Progenitor cell of endocrine pancreas (in vitro differentiated cells): ENCODE data around the gene ALPK1. TPM values are rescaled to one million over a fixed set of nuclear protein-coding genes. Genes with fewer than 3 reads are reported as not detected.

ENCODE experiments used
- DNase-seq: peaks from one replicate; pipeline ENCODE4 v3.0.0; 2021; ENCODE audit warnings: low spot score; ENCODE audit not compliant: unreplicated experiment
- H3K27ac Mint-ChIP-seq: 2 replicates; pipeline ENCODE4 v1.8.0; 2021; ENCODE audit warnings: mild to moderate bottlenecking, moderate library complexity, mixed read lengths
- H3K27me3 Mint-ChIP-seq: 2 replicates; pipeline ENCODE4 v1.8.0; 2021; ENCODE audit warnings: mixed read lengths
- H3K36me3 Mint-ChIP-seq: 2 replicates; pipeline ENCODE4 v1.8.0; 2022; ENCODE audit warnings: mixed read lengths; ENCODE audit not compliant: insufficient read depth
- H3K4me1 Mint-ChIP-seq: 2 replicates; pipeline ENCODE4 v1.8.0; 2021; ENCODE audit warnings: low read depth, mixed read lengths
- H3K4me3 Mint-ChIP-seq: 2 replicates; pipeline ENCODE4 v1.8.0; 2021; ENCODE audit warnings: low read depth, mild to moderate bottlenecking, moderate library complexity, mixed read lengths
- H3K9me3 Mint-ChIP-seq: 2 replicates; pipeline ENCODE4 v1.8.0; 2021; ENCODE audit warnings: low read depth, mixed read lengths
- CTCF ChIP-seq: fragments of 200-600 bp; sonication (generic); IDR thresholded peaks from one replicate; pipeline ENCODE4 v1.5.0; 2021; ENCODE audit warnings: antibody characterized with exemption, mild to moderate bottlenecking; ENCODE audit not compliant: unreplicated experiment
- total RNA-seq: library from RNA; stranded (reverse); gene quantifications from 2 replicates; pipeline ENCODE4 v1.2.1, GENCODE V29; 2021

Gene ALPK1
- total RNA-seq, 1 donor from 2014 or later, result 1.4 TPM

GRCh38 chr4:112340023-112340422 is 42.9 kb downstream of the ALPK1 start:
- no peak overlapping the region for H3K27ac Mint-ChIP-seq
- TF ChIP-seq CTCF, result no peak
- no peak for DNase-seq
- no peaks in the 10 kb centered on the region for H3K9me3 Mint-ChIP-seq
- H3K27me3 Mint-ChIP-seq, result peaks cover 13% of the 10 kb centered on the region
- H3K4me3 Mint-ChIP-seq, result no peak overlapping the region
- no peaks in the 10 kb centered on the region for H3K4me1 Mint-ChIP-seq
- H3K36me3 Mint-ChIP-seq, result no peaks in the 10 kb centered on the region

GRCh38 chr4:112341033-112341432 is 43.9 kb downstream of the ALPK1 start:
- peaks cover 13% of the 10 kb centered on the region for H3K27me3 Mint-ChIP-seq
- H3K9me3 Mint-ChIP-seq, result no peaks in the 10 kb centered on the region
- no peak for DNase-seq
- TF ChIP-seq CTCF, result no peak
- H3K4me1 Mint-ChIP-seq, result no peaks in the 10 kb centered on the region
- no peak overlapping the region for H3K4me3 Mint-ChIP-seq
- H3K36me3 Mint-ChIP-seq, result no peaks in the 10 kb centered on the region
- H3K27ac Mint-ChIP-seq, result no peak overlapping the region

GRCh38 chr4:112343330-112344080 is 46.3 kb downstream of the ALPK1 start:
- no peaks in the 10 kb centered on the region for H3K4me1 Mint-ChIP-seq
- TF ChIP-seq CTCF, result no peak
- no peaks in the 10 kb centered on the region for H3K9me3 Mint-ChIP-seq
- H3K4me3 Mint-ChIP-seq, result no peak overlapping the region
- DNase-seq, result no peak
- H3K27me3 Mint-ChIP-seq, result peaks cover 23% of the 10 kb centered on the region
- no peak overlapping the region for H3K27ac Mint-ChIP-seq
- no peaks in the 10 kb centered on the region for H3K36me3 Mint-ChIP-seq

GRCh38 chr4:112348488-112349158 is 51.5 kb downstream of the ALPK1 start:
- H3K27me3 Mint-ChIP-seq, result peaks cover 17% of the 10 kb centered on the region
- H3K36me3 Mint-ChIP-seq, result no peaks in the 10 kb centered on the region
- no peaks in the 10 kb centered on the region for H3K9me3 Mint-ChIP-seq
- no peaks in the 10 kb centered on the region for H3K4me1 Mint-ChIP-seq
- H3K27ac Mint-ChIP-seq, result peak overlapping the region; percentile 87
- peak; percentile 20 for TF ChIP-seq CTCF
- DNase-seq, result no peak
- H3K4me3 Mint-ChIP-seq, result no peak overlapping the region

- Mint-ChIP-seq H3K27ac (no peak overlapping the region), H3K27me3 (peaks cover 9% of the 10 kb centered on the region), H3K4me1 (no peaks in the 10 kb centered on the region), H3K36me3 (no peaks in the 10 kb centered on the region), H3K4me3 (no peak overlapping the region), H3K9me3 (no peaks in the 10 kb centered on the region)
- no peak for TF ChIP-seq CTCF
- DNase-seq, result no peak
Measured at GRCh38 chr4:112352736-112353135, 55.6 kb downstream of the ALPK1 start.
